Lung (tissue), 12 donors: Measurements from ENCODE around the gene MYPOP. TPM values are rescaled to one million over a fixed set of nuclear protein-coding genes. Genes with fewer than 3 reads are reported as not detected.

Source experiments
- ATAC-seq: fragments of 200-7000 bp; cut with Tn5 transposase; one replicate; pipeline ENCODE4 v1.9.1; 2020; ENCODE audit warnings: moderate number of reproducible peaks; ENCODE audit not compliant: insufficient read depth, low FRiP score
- DNase-seq, 3 donors: peaks; one replicate each; pipeline ENCODE4 v3.0.0-alpha.2; 2013 to 2017
- H3K27ac ChIP-seq, 2 donors: one replicate each; pipeline ENCODE4 v1.5.1; 2013; ENCODE audit warnings: mild to moderate bottlenecking in 2 of 2, moderate library complexity in 2 of 2, control low read depth in 1 of 2, inconsistent platforms in 1 of 2, low read depth in 1 of 2, low read length in 1 of 2
- H3K27me3 ChIP-seq, 3 donors: one replicate each; pipeline ENCODE4 v1.5.1; 2013; ENCODE audit warnings: low read length in 2 of 3; ENCODE audit not compliant: control insufficient read depth in 3 of 3, insufficient read depth in 3 of 3
- H3K36me3 ChIP-seq, 4 donors: one replicate each; pipeline ENCODE4 v1.5.1; 2013; ENCODE audit warnings: low read length in 4 of 4, mild to moderate bottlenecking in 1 of 4, moderate library complexity in 1 of 4; ENCODE audit not compliant: control insufficient read depth in 4 of 4, insufficient read depth in 4 of 4
- H3K4me1 ChIP-seq, 5 donors: one replicate each; pipeline ENCODE4 v1.5.1; 2013; ENCODE audit warnings: low read length in 5 of 5, mild to moderate bottlenecking in 2 of 5, moderate library complexity in 1 of 5; ENCODE audit not compliant: control insufficient read depth in 5 of 5, insufficient read depth in 5 of 5
- H3K4me3 ChIP-seq: one replicate; pipeline ENCODE4 v1.5.1; 2013; ENCODE audit warnings: mild to moderate bottlenecking, control low read depth, moderate library complexity
- H3K9ac ChIP-seq, 2 donors: one replicate each; pipeline ENCODE4 v1.5.1; 2013; ENCODE audit warnings: low read length in 2 of 2, control low read depth in 1 of 2; ENCODE audit not compliant: insufficient read depth in 1 of 2
- H3K9me3 ChIP-seq, 4 donors: one replicate each; pipeline ENCODE4 v1.5.1; 2013; ENCODE audit warnings: low read length in 3 of 4, mild to moderate bottlenecking in 1 of 4, moderate library complexity in 1 of 4; ENCODE audit not compliant: control insufficient read depth in 4 of 4, insufficient read depth in 3 of 4
- WGBS, 2 donors: extraction: QIAGEN DNeasy Blood & Tissue Kit; methylation state at CpG; one replicate each; pipeline ENCODE4 v1.1.7; 2013; 5-methylcytosine and 5-hydroxymethylcytosine counted together
- polyA plus RNA-seq, 2 donors: library from polyadenylated mRNA; stranded (reverse); fragments of 200-250 nt; gene quantifications; one replicate each; pipeline ENCODE4 v1.2.1, GENCODE V29; 2013
- total RNA-seq, 2 donors: library from RNA; depleted of rRNA in 1 of 2; stranded (reverse); fragments of >200 nt in 1 of 2; gene quantifications; one replicate each; pipeline ENCODE4 v1.2.1, GENCODE V29; 2014 to 2021
- TF ChIP-seq, protein P1 (sequence below): IDR thresholded peaks from 2 replicates; pipeline ENCODE4 v1.5.1; 2012; ENCODE audit warnings: mild to moderate bottlenecking; ENCODE audit errors: control extremely low read depth, extremely low read depth
- donor health status: control.
- donor health status: control.
- donor health status: Bipolar disorder and iron deficiency.
- donor health status: healthy.
- donor health status: DM: yes; HTN: yes; CAD: no.

The MYPOP gene
- total and polyA plus RNA-seq, 4 donors, result 2.9 to 6.7 (median 4.5) TPM

DNA sequence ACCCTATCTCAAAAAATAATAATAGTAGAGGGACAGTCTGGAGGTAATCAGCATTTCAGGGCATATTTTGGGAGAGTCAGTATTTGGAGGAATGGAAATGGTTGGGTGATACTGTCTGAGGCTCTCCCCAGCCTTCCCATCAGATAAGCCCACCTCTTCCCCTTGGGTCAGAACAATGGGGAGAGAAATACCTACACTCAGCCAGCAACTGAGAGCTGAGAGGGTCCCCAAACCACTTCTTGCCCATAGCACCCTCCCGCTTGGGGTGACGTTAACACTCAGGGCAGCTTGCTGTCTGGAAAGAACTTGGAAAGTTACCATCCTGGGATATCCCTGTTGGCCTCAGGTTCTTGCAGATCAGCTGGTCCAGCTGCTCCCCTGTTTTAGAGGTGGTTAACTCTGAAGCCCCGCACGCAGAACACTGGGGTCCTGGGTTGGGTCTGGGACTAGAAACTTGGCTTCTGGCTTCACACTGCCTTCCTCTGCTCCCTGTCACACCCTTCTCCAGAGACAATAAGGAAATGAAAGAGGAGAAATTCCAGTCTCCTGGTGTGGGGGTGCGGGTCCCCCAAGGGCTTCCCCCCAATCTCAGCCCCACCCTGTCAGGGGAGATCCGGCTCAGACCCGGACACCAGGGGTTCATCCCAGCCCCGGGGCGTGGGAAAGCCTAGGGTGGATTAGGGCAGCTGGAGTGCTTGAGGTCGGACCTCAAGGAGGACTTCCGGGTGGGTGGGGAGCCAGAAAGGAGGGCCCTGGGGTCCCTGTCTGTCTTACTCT, 35.8 kb downstream of the MYPOP start:
- peaks cover 0 to 6% (median 1%) of the 10 kb centered on the region in 5 donors for H3K4me1 ChIP-seq
- no peak for DNase-seq
- peaks cover 0 to 3% (median 0%) of the 10 kb centered on the region in 4 donors for H3K36me3 ChIP-seq
- 65 to 82% methylated on average over 11 of the region's 11 CpGs for WGBS, 2 donors
- no peak for ATAC-seq
- no peak overlapping the region for H3K27ac ChIP-seq
- H3K9ac ChIP-seq, result no peak overlapping the region
- H3K27me3 ChIP-seq, result peaks cover 0 to 26% (median 24%) of the 10 kb centered on the region in 3 donors
- TF ChIP-seq, protein P1, sequence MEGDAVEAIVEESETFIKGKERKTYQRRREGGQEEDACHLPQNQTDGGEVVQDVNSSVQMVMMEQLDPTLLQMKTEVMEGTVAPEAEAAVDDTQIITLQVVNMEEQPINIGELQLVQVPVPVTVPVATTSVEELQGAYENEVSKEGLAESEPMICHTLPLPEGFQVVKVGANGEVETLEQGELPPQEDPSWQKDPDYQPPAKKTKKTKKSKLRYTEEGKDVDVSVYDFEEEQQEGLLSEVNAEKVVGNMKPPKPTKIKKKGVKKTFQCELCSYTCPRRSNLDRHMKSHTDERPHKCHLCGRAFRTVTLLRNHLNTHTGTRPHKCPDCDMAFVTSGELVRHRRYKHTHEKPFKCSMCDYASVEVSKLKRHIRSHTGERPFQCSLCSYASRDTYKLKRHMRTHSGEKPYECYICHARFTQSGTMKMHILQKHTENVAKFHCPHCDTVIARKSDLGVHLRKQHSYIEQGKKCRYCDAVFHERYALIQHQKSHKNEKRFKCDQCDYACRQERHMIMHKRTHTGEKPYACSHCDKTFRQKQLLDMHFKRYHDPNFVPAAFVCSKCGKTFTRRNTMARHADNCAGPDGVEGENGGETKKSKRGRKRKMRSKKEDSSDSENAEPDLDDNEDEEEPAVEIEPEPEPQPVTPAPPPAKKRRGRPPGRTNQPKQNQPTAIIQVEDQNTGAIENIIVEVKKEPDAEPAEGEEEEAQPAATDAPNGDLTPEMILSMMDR, result no peak
- no peak overlapping the region for H3K4me3 ChIP-seq
- H3K9me3 ChIP-seq, result no peaks in the 10 kb centered on the region

DNA sequence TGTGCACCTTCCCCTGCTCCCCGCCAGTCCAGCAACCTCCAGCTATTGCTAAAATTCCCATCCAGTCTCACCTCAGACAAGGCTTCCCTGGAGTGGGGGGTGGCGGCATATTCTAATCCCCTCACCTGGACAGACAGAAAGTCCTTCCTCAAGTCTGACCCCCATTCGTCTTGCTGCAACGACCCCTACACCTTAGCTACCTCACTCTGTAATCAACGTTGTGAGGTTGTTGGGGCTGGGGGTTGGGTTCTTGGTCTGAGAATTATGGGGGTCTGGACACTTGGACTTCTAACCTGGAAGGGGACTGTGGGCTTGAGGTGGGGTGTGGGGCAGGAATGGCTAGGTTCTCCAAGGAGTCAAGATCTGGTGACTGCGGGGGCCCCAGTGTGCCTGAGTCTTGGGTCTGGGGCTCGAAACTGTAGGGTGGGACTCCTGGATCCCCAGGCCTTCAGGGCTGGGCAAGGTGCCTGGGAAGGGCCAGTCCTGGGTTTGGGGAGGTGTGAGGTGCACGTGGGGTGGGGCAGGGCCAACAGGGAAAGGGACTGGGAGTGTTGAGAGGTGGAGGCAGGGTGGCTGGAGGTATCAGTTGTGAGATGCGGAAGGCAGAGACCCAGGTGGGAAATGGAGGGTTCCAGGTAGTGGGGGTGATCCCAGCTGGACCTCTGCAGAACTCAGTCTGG, 37.0 kb downstream of the MYPOP start:
- no peak for ATAC-seq

DNA sequence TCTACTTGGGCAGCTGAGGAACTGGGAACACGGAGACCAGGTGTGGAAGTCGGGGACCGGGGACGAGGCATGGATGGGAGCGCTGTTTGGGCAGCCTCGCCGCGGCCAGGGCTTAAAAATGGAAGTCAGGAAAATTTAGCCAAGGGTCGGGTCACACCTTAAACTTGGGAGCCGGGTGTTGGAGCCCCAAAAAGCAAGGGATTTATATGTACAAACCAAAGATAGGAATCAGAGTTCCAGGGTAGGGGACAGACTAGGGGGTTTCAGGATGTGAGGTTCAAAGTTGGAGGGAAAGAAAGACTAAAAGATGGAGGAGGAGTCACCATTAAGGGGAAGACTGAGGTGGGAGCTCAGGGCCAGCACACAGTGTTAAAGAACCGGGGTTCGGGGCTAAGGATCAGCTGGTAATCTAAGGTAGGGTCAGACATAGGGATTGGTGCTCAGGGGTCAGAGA, 37.8 kb downstream of the MYPOP start:
- ATAC-seq (no peak), DNase-seq (no peak)
- peaks cover 0 to 4% (median 2%) of the 10 kb centered on the region in 4 donors for H3K36me3 ChIP-seq
- H3K27me3 ChIP-seq, result peaks cover 0 to 26% (median 24%) of the 10 kb centered on the region in 3 donors
- TF ChIP-seq, protein P1, result no peak
- peaks cover 0 to 6% (median 1%) of the 10 kb centered on the region in 5 donors for H3K4me1 ChIP-seq
- H3K27ac ChIP-seq, result no peak overlapping the region
- 35 to 47% methylated on average over 12 of the region's 12 CpGs for WGBS, 2 donors
- H3K9me3 ChIP-seq, result no peaks in the 10 kb centered on the region
- H3K4me3 ChIP-seq, result no peak overlapping the region
- no peak overlapping the region for H3K9ac ChIP-seq

More for the DNA sequence above, 37.0 kb downstream of the MYPOP start:
- Histone ChIP-seq H3K4me3 (no peak overlapping the region), H3K27me3 (peaks cover 0 to 26% (median 24%) of the 10 kb centered on the region in 3 donors), H3K9ac (no peak overlapping the region), H3K27ac (no peak overlapping the region), H3K36me3 (peaks cover 0 to 3% (median 1%) of the 10 kb centered on the region in 4 donors), H3K4me1 (peaks cover 0 to 6% (median 1%) of the 10 kb centered on the region in 5 donors), H3K9me3 (no peaks in the 10 kb centered on the region)
- no peak for DNase-seq
- TF ChIP-seq, protein P1, result no peak
- 70 to 83% methylated on average over 9 of the region's 9 CpGs for WGBS, 2 donors
